ENCODE data around the gene CCL17. TPM values are rescaled to one million over a fixed set of nuclear protein-coding genes. Genes with fewer than 3 reads are reported as not detected.

The CCL17 gene
- total and polyA plus RNA-seq, 10 of the 15 experiments (the other 5 are each of a cell fraction or from before 2014, with no cell fraction given) = 1.2 to 84.9 (median 34.2) TPM

GRCh38 chr16:57447186-57447962 is 42.8 kb downstream of the CCL17 start, which contains the start of the genes CIAPIN1 and COQ9 (continued):
- TF ChIP-seq POLR2AphosphoS2 (IDR thresholded peaks at IDR 0.05; ENCODE audit: low read depth, low read length) (0 out of 2 replicates have a peak, but pooled peaks have one; percentile 52), CHD2 (IDR thresholded peaks at IDR 0.05; ENCODE audit: borderline replicate concordance, low read depth, low read length) (peak; percentile 100), ESRRA (IDR thresholded peaks at IDR 0.05; ENCODE audit: low read length) (no peak), NR2C2 (IDR thresholded peaks at IDR 0.05; ENCODE audit: borderline replicate concordance, control insufficient read depth, insufficient read length, low read depth) (no peak), NBN (IDR thresholded peaks at IDR 0.05) (0 out of 2 replicates have a peak, but pooled peaks have one; percentile 21), RCOR1 (conservative IDR thresholded peaks at IDR 0.05; ENCODE audit: low read depth, low read length) (peak; percentile 99), EED (IDR thresholded peaks at IDR 0.05; ENCODE audit: low read depth) (no peak)

- H3K4me3 ChIP-seq = no peak overlapping the region
- ChIA-PET RAD21 (ENCODE audit: unreplicated experiment) (no interaction called here), POLR2A (no interaction called here), SMC1A (ENCODE audit: uncharacterized antibody, unreplicated experiment) (no interaction called here), CTCF (interaction anchor here (1.0 to 1.3 kb wide), 2 partner anchors 32 to 68 kb away, joined by 3 to 4 read pairs; no protein-coding TSS in a partner anchor)
- no TSS peak for BruUV-seq (replicated peaks)
- intact Hi-C loops (cut with micrococcal nuclease; ENCODE audit: unreplicated experiment) = no loop called here
- peaks cover 6% of the 10 kb centered on the region; the same call in 1 of the 2 replicates for H3K4me1 ChIP-seq (ENCODE audit: control insufficient read depth, insufficient read depth, low read length)
- in situ Hi-C loops (cut with MboI) = no loop called here
- H3K79me2 ChIP-seq (ENCODE audit: control insufficient read depth, insufficient read depth, low read length) = peaks cover 12% of the 10 kb centered on the region
- peaks cover 2 to 10% of the 10 kb centered on the region in 2 experiments for H3K36me3 ChIP-seq (ENCODE audit: control insufficient read depth in 2 of 2, insufficient read depth in 2 of 2, low read length in 1 of 2)
- H3K27ac ChIP-seq (ENCODE audit: control insufficient read depth, insufficient read depth) = no peak overlapping the region
- no peak for FAIRE-seq
- no peaks in the 10 kb centered on the region for H3K9me3 ChIP-seq (replicated peaks; ENCODE audit: control insufficient read depth, insufficient read depth, low read length)
- no peak overlapping the region for H3K9ac ChIP-seq (ENCODE audit: control insufficient read depth, insufficient read depth, low read length)
- no peaks in the 10 kb centered on the region for H3K27me3 ChIP-seq (replicated peaks in 1 of 2; ENCODE audit: control insufficient read depth in 2 of 2, insufficient read depth in 2 of 2, low read length in 1 of 2)
- H4K20me1 ChIP-seq (ENCODE audit: control insufficient read depth, insufficient read depth) = no peaks in the 10 kb centered on the region
- no peak overlapping the region for H2AFZ ChIP-seq (ENCODE audit: control insufficient read depth, low read depth, low read length)
- H3K4me2 ChIP-seq (ENCODE audit: control insufficient read depth, insufficient read depth) = no peak overlapping the region
- no peak for ATAC-seq
- WGBS (ENCODE audit: insufficient coverage, insufficient replicate concordance, low lambda C conversion rate, missing lambda C conversion rate) = 97% methylated on average over 10 of the region's 10 CpGs
- no peak for DNase-seq (ENCODE audit: low read depth, low spot score)
- TF ChIP-seq TAF1 (IDR thresholded peaks at IDR 0.05; ENCODE audit: borderline replicate concordance, low read depth, low read length) (no peak), BHLHE40 (IDR thresholded peaks at IDR 0.05; ENCODE audit: borderline replicate concordance in 1 of 2, low read depth in 2 of 2, low read length in 1 of 2) (no peak), E2F8 (IDR thresholded peaks at IDR 0.05; ENCODE audit: low read depth, partially characterized antibody) (no peak), PML (IDR thresholded peaks at IDR 0.05; ENCODE audit: low read length) (no peak), TCF7 (IDR thresholded peaks at IDR 0.05; ENCODE audit: borderline replicate concordance) (no peak), ATF3 (IDR thresholded peaks at IDR 0.05; ENCODE audit: borderline replicate concordance, extremely low read depth, low read depth, low read length) (no peak), ZNF217 (IDR thresholded peaks at IDR 0.05) (no peak), RB1 (IDR thresholded peaks at IDR 0.05; ENCODE audit: borderline replicate concordance) (no peak), BCL11A (IDR thresholded peaks at IDR 0.05; ENCODE audit: low read depth, low read length) (no peak), EZH2 (IDR thresholded peaks at IDR 0.05; ENCODE audit: borderline replicate concordance, control insufficient read depth, low read depth, low read length) (no peak), MAX (IDR thresholded peaks at IDR 0.05; ENCODE audit: low read depth, low read length) (no peak), NRF1 (conservative IDR thresholded peaks at IDR 0.05; ENCODE audit: low read depth, low read length) (no peak)
These were observed 47.5 kb downstream of the CCL17 start for GRCh38 chr16:57452021-57452420.
